ENCODE results near the gene PRSS56.

PRSS56 gene

DNA sequence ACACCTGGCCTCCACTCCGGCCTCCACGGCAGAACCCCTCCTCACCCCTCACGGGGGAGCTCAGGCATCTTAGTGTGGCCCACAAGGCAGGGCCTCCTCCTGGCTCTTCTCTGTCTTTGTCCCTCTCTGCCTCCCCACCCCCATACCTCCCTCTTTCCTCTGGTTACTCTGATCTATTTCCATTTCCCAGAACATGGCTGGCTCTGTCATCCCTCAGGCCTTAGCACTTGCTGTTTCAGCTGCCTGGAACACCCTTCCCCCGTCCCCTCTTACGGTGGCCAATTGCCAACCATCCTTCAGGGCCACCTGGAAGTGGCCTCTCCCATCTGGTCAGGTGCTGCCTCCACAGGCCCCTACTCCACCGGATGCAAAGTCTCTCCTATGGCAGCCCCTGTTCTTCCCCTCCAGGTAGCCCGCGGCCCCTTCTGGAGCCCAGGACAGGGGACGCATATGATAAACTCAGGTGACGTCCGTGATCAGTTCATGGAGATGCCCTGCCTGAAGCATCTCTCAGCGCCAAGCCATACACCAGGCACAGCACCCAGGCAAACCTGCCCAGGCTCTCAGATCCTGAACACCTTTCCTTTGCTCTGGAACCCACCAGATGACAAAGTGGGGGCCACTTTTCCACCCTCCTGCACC, 28.9 kb upstream of the PRSS56 start:
- TF ChIP-seq, protein P1, sequence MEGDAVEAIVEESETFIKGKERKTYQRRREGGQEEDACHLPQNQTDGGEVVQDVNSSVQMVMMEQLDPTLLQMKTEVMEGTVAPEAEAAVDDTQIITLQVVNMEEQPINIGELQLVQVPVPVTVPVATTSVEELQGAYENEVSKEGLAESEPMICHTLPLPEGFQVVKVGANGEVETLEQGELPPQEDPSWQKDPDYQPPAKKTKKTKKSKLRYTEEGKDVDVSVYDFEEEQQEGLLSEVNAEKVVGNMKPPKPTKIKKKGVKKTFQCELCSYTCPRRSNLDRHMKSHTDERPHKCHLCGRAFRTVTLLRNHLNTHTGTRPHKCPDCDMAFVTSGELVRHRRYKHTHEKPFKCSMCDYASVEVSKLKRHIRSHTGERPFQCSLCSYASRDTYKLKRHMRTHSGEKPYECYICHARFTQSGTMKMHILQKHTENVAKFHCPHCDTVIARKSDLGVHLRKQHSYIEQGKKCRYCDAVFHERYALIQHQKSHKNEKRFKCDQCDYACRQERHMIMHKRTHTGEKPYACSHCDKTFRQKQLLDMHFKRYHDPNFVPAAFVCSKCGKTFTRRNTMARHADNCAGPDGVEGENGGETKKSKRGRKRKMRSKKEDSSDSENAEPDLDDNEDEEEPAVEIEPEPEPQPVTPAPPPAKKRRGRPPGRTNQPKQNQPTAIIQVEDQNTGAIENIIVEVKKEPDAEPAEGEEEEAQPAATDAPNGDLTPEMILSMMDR (conservative IDR thresholded peaks at IDR 0.05; ENCODE audit: low read depth) = no peak
- CTCF ChIA-PET = no interaction called here
- no peak for DNase-seq (ENCODE audit: low spot score)
- H3K27ac ChIP-seq = no peak overlapping the region
- POLR2A ChIA-PET (ENCODE audit: low non-redundant PET) = no interaction called here

DNA sequence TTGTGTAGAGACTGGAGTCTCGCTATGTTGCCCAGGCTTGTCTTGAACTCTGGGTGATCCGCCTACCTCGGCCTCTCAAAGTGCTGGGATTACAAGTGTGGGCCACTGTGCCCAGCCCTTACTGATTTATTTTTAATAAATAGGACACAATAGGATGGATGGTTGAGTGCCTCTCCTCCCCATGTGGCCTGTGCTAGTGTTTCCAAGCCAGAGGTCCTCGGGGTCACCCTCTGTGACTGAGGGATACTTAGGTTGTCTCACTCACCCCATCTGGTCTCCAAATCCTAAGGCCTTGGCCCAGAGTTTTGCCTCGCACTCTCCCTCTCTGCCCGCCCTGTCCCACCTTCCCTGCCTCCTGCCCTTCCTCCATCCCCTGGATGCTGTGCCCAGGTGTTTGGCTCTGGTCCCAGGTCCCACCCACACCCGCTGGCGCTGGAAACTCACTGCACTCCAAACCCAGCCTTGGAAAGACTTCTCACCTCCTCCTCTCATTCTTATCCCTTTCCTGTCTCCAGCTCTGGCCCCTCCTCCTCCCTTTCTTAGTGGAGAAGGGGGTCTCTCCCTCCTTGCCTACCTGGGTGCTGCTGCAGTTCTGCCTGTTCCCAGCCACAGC, 27.8 kb upstream of the PRSS56 start:
- CTCF ChIA-PET = interaction anchor here (0.6 kb wide), 1 partner anchor 21 kb away, joined by 4 read pairs; no protein-coding TSS in a partner anchor
- TF ChIP-seq, protein P1 (conservative IDR thresholded peaks at IDR 0.05; ENCODE audit: low read depth) = no peak
- POLR2A ChIA-PET (ENCODE audit: low non-redundant PET) = no interaction called here

DNA sequence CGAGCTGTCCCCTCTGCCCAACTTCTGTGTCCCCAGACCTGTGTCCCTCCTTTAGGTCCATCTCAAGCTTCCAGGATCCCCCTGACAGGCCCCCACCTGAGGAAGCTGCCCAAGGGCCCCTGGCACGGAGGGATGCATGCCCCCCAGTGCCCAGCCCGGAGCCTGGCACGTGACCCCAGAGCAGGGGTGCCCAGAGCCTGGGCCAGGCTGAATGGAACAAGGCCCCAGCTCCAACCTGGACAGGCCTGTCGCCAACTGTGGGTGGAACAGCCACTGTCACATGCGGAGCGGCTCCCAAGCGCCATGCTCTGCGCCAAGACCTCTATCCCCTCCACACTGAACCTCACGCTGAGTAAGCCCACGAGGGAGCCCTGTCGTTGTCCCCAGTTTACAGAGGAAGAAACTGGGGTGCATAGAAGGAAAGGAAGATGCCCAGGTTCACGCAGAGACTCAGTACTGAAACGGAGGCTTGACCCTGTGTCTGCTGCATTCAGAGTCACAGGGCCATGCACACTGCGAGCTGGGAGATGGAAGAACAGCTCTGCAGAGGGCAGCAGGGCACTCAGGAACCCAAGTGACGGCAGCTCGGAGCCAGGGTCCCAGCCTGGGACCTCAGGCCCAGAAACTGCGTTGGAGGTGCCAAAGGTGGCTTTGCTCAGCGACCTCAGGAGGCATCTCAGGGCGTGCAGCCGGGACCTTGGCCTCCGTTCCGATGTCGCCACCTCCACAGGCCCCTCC, 27.1 kb upstream of the PRSS56 start:
- TF ChIP-seq, protein P1 (conservative IDR thresholded peaks at IDR 0.05; ENCODE audit: low read depth) = no peak
- H3K27ac ChIP-seq = no peak overlapping the region
- CTCF ChIA-PET = interaction anchor here (0.6 kb wide), 1 partner anchor 22 kb away, joined by 4 read pairs; no protein-coding TSS in a partner anchor
- no peak for DNase-seq (ENCODE audit: low spot score)
- POLR2A ChIA-PET (ENCODE audit: low non-redundant PET) = no interaction called here

More for the DNA sequence above, 27.8 kb upstream of the PRSS56 start:
- DNase-seq (ENCODE audit: low spot score) = no peak
- no peak overlapping the region for H3K27ac ChIP-seq

DNA sequence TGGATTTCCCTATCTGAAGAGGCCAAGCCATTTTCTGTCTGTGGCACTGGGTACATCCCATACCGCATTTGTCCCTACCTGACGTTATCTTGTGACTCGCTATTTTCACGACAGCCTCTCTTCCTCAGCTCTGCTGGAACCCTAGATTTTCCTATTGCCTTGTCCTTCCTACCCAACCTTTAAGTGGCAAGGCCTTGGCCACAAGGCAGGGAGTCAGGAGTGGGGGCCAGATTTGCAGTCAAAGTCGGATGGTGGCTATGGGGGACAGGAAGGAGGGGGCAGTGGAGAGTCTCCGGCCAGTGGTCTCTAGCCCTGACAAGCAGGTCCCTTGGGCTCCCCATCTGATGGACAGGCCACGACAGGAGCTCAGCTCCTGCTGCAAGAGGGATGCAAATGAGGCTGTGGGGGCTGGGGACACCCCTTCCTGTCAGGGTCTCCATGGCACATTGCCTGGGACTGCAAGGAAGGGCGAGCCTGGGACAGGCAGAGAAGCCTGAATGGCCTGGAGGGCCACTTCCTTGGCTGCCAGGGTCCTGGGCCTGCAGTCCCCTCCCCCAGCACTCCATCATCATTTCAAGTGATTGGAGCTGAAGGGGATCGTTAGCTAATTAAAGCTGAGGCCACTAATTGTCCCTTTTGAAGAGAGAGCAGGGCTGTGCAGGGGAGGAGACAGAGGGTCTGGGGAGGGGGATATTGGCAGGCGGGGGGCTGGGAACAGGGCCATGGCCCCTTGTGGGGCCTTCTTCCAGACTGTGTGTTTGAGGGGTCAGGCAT, 26.3 kb upstream of the PRSS56 start:
- CTCF ChIA-PET = no interaction called here
- POLR2A ChIA-PET (ENCODE audit: low non-redundant PET) = no interaction called here

DNA sequence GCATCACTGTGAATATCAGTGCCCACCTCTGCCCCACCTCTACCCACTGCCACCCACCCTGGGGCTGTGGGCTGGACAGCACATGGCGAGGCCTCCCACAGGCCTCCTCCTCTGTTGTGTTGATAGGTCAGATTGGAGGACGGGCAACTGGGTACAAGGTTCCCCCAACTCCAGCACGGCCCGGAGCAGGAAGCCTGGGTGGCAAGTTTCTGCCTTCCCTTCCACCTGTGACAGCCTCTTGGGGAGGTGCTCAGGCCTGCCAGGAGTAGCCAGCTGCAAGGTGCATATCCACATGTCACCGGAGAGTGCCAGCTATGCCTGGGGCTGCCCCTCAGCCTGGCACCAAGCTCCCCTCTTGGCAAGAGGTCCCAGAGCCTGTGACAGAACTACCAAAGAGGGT, 25.6 kb upstream of the PRSS56 start:
- POLR2A ChIA-PET (ENCODE audit: low non-redundant PET) = no interaction called here
- CTCF ChIA-PET = no interaction called here
- TF ChIP-seq, protein P1 (conservative IDR thresholded peaks at IDR 0.05; ENCODE audit: low read depth) = no peak
- no peak for DNase-seq (ENCODE audit: low spot score)
- no peak overlapping the region for H3K27ac ChIP-seq

More for the DNA sequence above, 26.3 kb upstream of the PRSS56 start:
- TF ChIP-seq, protein P1 (conservative IDR thresholded peaks at IDR 0.05; ENCODE audit: low read depth) = no peak
- no peak overlapping the region for H3K27ac ChIP-seq
- DNase-seq (ENCODE audit: low spot score) = no peak

DNA sequence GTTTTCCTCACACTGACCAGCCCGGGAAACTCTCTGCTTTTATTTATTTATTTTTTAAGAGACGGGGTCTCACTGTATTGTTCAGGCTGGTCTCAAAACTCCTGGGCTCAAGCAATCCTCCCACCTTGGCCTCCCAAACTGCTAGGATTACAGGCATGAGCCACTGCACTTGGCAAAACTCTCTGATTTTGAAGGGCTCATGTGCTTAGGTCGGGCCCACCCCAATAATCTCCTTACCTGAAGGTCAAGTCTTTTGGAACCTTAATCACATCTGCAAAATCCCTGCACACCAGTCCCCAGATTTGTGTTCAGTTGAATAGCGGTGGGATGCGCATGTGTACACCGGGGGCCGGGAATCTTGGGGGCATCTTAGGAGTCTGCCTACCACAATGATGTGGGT, 24.9 kb upstream of the PRSS56 start:
- CTCF ChIA-PET = no interaction called here
- POLR2A ChIA-PET (ENCODE audit: low non-redundant PET) = interaction anchor here (0.6 kb wide), 1 partner anchor 578 kb away, joined by 3 read pairs; no protein-coding TSS in a partner anchor
- H3K27ac ChIP-seq = no peak overlapping the region
- TF ChIP-seq, protein P1 (conservative IDR thresholded peaks at IDR 0.05; ENCODE audit: low read depth) = no peak
- DNase-seq (ENCODE audit: low spot score) = no peak

Data from RWPE1 (cell line).